ENCODE data around the gene KDM4C.

- TF ChIP-seq POLR2A (IDR thresholded peaks at IDR 0.05), result no peak
- no peak for TF ChIP-seq CTCF (IDR thresholded peaks at IDR 0.05)
- no peak for TF ChIP-seq POLR2AphosphoS5 (IDR thresholded peaks at IDR 0.05)
Observed at GRCh38 chr9:6922680-6923079, 164.9 kb downstream of the KDM4C start.
